DMS153 (cell line): ENCODE data around the gene EMILIN1.

Experiments
- DNase-seq: peaks from one replicate; lab custom pipeline; 2025; lab: John Stamatoyannopoulos, UW

EMILIN1 gene

DNA sequence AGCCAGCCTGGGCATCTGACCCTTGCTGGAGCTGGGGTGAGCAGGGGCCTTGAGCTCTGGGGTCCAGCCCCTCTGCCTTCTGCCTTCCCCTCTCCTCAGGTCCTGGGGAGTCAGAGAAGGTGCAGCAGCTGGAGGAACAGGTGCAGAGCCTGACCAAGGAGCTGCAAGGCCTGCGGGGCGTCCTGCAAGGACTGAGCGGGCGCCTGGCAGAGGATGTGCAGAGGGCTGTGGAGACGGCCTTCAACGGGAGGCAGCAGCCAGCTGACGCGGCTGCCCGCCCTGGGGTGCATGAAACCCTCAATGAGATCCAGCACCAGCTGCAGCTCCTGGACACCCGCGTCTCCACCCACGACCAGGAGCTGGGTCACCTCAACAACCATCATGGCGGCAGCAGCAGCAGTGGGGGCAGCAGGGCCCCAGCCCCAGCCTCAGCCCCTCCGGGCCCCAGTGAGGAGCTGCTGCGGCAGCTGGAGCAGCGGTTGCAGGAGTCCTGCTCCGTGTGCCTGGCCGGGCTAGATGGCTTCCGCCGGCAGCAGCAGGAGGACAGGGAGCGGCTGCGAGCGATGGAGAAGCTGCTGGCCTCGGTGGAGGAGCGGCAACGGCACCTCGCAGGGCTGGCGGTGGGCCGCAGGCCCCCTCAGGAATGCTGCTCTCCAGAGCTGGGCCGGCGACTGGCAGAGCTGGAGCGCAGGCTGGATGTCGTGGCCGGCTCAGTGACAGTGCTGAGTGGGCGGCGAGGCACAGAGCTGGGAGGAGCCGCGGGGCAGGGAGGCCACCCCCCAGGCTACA, 3.8 kb downstream of the EMILIN1 start:
- no peak for DNase-seq

DNA sequence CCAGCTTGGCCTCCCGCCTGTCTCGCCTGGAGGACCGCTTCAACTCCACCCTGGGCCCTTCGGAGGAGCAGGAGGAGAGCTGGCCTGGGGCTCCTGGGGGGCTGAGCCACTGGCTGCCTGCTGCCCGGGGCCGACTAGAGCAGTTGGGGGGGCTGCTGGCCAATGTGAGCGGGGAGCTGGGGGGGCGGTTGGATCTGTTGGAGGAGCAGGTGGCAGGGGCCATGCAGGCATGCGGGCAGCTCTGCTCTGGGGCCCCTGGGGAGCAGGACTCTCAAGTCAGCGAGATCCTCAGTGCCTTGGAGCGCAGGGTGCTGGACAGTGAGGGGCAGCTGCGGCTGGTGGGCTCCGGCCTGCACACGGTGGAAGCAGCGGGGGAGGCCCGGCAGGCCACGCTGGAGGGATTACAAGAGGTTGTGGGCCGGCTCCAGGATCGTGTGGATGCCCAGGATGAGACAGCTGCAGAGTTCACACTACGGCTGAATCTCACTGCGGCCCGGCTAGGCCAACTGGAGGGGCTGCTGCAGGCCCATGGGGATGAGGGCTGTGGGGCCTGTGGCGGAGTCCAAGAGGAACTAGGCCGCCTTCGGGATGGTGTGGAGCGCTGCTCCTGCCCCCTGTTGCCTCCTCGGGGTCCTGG, 4.5 kb downstream of the EMILIN1 start:
- no peak for DNase-seq

DNA sequence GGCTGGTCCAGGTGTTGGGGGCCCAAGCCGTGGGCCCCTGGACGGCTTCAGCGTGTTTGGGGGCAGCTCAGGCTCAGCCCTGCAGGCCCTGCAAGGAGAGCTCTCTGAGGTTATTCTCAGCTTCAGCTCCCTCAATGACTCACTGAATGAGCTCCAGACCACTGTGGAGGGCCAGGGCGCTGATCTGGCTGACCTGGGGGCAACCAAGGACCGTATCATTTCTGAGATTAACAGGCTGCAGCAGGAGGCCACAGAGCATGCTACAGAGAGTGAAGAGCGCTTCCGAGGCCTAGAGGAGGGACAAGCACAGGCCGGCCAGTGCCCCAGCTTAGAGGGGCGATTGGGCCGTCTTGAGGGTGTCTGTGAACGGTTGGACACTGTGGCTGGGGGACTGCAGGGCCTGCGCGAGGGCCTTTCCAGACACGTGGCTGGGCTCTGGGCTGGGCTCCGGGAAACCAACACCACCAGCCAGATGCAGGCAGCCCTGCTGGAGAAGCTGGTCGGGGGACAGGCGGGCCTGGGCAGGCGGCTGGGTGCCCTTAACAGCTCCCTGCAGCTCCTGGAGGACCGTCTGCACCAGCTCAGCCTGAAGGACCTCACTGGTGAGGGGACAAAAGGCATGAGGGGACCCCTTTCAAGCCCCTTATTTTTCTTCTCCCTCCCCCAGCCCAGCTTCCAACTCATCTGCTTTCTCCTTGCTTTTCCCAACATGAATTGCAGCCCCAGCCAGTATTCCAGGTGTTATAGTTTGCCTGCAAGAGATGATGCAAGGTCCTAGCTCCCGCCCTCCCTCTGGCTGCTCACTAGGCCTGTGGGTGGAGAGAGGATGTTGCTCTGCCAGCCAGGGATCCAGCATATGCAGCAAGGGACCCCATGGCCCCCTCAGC, 5.2 kb downstream of the EMILIN1 start:
- DNase-seq = no peak

DNA sequence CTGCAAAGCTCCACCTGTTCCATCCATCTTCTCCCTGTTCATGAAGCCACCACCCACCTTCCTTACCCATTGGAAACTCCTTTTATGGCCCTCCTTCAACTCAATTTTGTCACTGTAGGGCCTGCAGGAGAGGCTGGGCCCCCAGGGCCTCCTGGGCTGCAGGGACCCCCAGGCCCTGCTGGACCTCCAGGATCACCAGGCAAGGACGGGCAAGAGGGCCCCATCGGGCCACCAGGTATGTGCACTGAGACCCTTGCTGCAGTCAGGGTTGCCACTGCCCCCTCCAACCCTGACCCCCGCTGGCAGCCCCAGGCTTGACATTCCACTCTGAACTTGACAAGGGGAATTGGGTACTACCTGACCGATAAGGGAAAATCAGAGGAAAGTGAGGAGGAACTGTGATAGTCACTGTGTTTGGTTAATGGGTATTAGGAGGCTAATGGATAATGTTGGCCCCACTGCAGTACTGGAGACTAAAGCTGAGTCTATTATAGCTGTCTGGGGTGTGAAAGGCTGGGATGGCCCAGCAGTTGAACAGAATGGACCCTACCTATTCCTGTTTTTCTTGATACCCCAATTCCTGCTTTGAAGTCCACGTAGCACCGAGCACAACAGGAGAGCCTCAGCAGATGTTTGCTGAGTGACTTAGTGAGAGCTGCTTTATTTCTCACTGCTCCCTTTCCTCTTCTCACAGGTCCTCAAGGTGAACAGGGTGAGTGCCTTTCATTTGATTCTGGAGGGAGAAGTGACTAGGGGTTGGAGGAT, 6.1 kb downstream of the EMILIN1 start:
- DNase-seq = no peak

DNA sequence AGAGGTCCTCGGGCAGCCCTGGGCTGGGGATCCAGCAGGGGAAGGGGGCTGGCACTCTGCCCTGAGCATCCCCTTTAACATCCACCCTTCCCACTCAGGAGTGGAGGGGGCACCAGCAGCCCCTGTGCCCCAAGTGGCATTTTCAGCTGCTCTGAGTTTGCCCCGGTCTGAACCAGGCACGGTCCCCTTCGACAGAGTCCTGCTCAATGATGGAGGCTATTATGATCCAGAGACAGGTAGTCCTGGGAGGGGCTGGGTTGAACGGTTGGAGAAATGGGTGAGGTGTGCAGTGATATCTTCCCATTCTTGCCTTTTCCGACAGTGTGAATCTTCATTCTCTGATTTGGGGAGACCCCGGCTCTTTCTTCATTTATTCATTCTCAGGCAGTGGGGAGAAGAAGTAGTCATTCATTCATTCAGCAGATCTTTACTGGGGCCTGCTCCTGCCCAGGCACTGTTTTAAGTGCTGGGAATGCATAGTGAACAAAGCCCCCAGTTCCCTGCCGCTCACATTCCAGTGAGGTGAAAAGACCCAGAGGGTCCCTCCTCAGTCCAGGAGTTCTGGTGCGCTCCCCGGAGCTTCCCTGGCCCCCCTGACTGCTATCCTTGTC, 6.8 kb downstream of the EMILIN1 start:
- no peak for DNase-seq

DNA sequence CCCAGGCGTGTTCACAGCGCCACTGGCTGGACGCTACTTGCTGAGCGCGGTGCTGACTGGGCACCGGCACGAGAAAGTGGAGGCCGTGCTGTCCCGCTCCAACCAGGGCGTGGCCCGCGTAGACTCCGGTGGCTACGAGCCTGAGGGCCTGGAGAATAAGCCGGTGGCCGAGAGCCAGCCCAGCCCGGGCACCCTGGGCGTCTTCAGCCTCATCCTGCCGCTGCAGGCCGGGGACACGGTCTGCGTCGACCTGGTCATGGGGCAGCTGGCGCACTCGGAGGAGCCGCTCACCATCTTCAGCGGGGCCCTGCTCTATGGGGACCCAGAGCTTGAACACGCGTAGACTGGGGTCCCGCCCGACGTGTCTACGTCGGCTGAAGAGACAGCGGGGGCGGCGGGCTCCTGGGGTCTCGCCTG, 7.3 kb downstream of the EMILIN1 start:
- DNase-seq = peak; percentile 12

DNA sequence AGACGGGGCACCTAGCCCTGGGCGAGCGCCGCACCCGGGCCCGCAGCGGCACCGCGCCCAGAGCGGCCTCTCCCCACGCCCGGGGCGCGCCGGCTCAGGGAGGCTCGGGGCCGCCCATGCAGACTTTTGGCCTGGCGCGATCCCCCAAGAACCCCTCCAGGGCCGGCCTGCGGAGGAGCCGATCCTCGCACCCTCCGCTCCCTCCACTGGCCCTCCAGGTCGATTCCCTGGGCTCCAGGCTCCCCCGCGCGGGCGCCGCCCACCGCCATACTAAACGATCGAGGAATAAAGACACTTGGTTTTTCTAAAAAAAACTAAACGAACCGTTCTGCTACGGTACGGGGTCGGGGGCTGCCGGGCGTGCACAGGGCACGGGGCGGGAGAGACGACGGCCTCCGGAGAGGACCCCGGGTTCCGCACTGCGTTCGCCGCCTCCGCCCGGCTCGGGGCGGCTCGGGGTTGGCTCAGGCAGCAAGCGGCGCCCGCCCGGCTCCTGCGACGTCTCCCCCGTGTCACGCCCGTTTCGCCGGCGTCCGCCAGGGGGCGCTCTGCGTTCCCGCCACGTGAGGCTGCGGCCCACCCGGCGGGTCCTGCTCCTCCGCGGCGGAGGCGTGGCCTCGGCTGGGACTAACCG, 7.8 kb downstream of the EMILIN1 start:
- peak; percentile 84 for DNase-seq

DNA sequence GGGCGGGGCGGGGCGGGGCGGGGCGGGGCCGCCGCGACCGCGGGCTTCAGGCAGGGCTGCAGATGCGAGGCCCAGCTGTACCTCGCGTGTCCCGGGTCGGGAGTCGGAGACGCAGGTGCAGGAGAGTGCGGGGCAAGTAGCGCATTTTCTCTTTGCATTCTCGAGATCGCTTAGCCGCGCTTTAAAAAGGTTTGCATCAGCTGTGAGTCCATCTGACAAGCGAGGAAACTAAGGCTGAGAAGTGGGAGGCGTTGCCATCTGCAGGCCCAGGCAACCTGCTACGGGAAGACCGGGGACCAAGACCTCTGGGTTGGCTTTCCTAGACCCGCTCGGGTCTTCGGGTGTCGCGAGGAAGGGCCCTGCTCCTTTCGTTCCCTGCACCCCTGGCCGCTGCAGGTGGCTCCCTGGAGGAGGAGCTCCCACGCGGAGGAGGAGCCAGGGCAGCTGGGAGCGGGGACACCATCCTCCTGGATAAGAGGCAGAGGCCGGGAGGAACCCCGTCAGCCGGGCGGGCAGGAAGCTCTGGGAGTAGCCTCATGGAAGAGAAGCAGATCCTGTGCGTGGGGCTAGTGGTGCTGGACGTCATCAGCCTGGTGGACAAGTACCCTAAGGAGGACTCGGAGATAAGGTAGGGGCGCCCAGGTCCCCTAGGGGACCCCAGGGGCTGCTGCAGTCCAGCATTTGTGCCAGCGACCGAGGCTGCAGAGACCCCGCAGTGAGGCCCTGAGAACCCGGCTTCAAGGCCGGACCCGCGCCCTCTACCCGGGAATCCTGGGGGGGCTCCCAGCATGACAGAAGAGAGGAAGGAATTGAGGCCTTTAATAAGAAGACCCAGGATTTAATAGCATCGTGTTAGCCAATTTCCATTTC, 8.5 kb downstream of the EMILIN1 start, which contains the start of gene KHK:
TSS of gene KHK (plus strand) at position 49 of the 870 bp plus-strand sequence. CDS start at position 537, 488 bp downstream.
- DNase-seq = peak; percentile 66

DNA sequence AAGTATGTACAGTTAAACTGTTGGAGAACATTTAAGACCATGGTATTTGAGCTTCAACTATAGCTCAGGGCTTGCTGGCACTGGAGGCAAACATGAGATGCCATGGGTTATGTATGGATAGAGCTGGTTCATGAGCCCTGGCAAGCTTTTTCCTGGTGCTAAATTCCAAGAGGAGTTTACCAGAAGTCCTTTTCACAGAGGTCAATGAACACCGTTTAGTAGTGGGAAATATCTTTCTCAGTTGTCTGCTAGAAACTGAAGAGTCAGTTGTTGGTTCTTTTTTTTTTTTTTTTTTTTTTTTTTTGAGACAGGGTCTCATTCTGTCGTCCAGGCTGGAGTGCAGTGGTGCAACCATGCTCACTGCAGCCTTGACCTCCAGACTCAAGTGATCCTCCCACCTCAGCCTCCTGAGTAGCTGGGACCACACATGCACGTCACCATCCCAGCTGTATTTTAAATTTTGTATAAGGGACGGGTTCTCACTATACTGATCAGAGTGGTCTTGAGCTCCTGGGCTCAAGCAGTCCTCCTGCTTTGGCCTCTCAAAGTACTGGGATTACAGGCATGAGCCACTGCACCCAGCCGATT, 9.5 kb downstream of the EMILIN1 start:
- DNase-seq = no peak

DNA sequence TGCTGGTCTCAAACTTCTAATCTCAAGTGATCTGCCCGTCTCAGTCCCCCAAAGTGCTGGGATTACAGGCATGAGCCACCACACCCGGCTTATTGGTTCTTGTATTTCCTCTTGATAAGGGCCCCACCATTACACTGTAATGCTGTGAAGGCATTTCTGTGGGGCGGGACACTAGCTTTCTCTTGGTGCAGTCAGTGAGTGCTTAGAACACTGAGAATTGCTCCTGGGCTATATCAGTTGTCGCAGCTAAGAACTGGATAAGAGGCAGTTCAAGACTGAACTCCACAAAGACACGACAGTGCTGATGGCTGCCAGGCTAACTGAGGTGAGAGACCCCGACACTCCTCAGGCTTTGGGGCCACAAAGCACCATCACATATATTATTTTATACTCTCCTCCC, 10.2 kb downstream of the EMILIN1 start:
- DNase-seq = no peak

DNA sequence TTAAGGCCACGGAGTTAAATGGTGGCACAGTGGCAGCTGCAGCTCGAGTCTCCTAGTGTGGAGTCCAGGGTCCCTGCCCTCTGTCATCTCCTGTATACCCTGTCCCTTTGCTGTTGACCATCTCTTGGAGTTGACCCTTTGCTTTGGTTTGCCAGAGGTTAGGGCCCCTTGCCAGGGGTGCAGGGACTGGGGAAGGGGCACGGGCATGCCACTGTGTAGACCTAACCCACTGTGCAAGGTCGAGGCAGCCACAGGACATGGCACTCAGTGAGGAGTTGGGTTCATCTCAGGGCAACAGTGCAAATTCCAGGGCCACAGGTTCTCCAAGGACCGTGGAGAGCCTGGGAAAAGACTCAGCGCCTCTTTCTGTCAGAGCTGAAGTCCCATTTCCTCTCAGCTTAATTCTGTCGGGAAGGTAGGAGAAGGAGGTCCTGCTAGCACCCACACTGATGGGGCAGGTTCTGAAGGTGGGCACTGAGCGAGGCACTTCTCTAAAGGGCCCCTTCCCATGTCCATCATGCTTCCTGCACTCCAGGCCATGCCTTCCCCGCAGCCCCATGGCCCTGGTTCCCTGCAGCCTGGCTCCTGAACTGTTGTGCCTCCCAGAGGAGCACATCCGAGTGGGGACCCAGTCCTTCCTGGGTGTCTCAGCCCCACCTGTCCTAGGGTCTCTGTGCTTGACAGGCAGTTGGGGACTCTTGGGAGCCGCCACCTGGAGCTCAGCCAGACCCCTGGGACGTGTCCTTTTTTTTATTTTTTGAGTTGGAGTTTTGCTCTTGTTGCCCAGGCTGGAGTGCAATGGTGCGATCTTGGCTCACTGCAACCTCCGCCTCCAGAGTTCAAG, 10.9 kb downstream of the EMILIN1 start:
- DNase-seq = no peak

DNA sequence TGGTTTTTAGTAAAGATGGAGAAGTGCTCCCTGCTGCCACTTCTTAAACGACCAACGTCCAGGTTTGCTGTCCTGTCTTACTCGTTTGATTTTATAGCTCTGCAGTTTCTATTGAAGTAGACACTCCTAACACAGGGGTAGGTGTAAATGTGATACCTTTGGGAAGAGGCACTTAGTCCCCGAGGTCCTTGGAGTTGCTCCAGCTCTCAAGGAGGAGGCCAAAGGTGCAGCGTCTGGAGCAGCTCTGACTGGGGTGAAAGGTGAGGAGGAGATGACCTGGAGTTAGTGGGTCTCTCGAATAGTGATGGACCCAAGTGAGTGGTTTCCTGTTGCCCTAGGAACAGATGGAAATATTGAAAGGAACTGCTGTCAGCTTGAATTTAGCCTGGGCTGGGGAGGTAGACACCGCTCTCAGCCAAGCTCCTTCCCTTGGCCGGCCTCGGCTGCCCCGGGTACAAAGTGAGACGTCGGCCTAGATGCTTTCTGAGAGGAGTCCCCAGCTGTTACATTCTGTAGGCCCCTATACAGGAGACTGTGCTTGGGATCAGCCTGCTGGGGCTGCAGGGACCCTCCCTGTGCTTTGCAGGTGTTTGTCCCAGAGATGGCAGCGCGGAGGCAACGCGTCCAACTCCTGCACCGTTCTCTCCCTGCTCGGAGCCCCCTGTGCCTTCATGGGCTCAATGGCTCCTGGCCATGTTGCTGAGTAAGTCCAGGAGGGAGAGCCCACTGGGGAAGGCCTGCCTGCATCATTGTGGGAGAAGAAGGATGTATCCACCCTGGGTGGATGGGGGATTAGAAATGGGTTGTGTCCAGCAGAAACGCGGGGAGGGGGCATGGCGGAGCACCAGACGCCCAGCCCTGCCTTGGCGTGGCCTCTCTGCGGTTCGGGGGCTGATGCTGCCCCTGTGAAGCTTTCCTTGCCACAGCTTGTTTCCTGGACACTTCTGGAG, 13.6 kb downstream of the EMILIN1 start:
- no peak for DNase-seq

DNA sequence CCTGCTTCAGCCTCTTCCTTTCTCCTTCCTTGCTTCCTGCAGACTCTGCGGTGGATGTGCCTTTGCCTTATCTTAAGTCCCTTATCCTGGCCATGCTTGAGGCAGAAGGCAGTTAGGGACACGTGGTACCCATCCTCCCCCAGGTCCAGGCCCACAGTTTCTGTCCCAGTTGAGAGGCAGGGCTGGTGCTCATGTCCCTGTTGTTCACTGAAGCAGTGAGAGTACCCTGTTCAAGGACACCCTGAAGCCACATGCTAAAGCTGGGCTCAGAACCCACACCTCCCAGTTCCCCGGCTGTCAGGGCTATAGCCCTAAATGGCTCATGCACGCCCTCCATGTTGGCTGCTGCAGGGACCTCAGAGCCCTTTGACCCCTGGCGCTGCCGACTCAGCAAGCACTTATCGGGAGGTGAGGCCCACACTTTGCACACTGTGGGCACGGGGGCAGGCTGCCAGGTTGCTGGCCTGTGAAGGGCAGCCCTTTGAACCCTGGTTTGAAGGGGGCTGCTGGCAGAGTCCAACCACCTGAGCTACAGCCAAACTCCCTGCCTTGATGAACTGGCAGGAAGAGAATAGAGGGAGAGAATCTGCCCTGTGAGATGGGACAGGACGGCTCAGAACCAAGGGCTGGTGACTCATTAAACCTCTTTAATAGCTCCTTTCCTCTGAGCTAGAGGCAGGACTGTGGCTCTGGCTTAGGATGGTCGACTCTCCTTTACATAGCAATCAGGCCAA, 14.4 kb downstream of the EMILIN1 start:
- DNase-seq = no peak

DNA sequence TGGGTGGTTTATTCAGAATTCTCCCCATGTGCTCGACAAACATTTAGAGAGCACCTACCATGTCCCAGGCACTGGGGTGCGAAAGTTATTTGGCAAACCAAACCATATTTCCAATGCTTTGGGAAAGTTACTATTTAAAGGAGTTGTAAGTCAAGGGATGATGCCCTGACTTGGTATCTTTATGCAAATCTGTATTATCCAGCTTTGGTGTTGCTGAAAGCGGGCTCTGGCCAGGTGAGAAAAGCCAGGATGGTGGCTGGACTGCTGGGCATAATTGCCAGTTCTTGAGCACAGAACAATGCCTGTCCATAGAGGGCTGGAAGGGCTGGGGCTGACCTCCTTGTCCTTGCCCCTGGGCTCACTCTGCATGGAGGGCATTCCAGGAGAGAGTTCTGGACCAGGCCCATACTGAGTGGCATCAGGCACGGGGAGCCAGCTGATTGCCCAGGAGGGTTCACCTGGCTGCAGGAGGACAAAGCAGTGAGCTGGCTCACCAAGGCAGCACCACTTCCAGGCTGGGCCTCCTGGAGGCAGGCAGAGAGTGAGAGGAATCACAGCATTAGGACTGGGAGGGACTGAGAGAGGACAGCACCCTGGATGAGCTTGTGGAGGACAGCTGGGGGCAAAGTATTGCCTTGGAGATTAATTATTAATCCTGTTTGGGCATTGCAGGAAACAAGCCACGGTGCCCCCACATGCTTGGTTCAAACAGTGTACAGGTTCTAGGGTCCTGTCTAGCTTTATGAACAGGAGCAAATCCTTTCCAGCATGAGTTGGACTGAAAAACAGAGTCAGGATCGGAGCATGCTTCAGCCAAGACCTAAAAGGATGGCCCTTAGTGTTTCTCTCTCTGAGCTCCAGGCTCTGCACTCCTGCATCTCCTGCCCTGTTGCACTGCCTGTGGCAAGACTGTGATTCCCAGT, 15.3 kb downstream of the EMILIN1 start:
- no peak for DNase-seq

DNA sequence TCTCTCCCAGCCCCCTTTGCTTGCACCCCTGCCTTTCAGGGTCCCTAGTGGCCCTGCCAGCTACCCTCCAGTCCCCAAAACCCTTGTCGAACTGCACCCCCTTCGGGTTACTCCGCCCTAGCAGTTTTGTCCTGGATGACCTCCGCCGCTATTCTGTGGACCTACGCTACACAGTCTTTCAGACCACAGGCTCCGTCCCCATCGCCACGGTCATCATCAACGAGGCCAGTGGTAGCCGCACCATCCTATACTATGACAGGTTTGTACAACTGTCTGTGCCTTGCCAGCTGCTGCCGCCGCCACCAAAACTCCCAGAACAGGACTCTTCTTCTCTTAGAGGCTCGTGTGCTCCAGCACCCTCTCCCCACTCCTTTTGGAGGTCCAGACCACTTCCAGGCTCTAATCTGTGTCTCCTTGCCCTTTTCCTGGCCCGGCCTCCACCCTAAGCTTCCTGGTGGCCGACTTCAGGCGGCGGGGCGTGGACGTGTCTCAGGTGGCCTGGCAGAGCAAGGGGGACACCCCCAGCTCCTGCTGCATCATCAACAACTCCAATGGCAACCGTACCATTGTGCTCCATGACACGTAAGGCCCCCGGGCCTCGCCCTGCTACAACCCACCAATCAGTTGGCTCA, 16.1 kb downstream of the EMILIN1 start:
- no peak for DNase-seq
